ENCODE measurements around the gene GRID1. TPM values are rescaled to one million over a fixed set of nuclear protein-coding genes. Genes with fewer than 3 reads are reported as not detected.

The GRID1 gene
- total RNA-seq, 2 experiments from 2014 or later: not detected

GRCh38 chr10:86285136-86285790, 81.3 kb downstream of the GRID1 start:
- Mint-ChIP-seq H3K4me3 (no peak overlapping the region), H3K4me1 (no peaks in the 10 kb centered on the region), H3K27ac (no peak overlapping the region), H3K9me3 (peaks cover 4% of the 10 kb centered on the region), H3K27me3 (peaks cover 5% of the 10 kb centered on the region), H3K36me3 (no peaks in the 10 kb centered on the region)
- ATAC-seq (ENCODE audit: low read depth): no peak
- no peak for DNase-seq
- POLR2A ChIA-PET: no interaction called here

DNA sequence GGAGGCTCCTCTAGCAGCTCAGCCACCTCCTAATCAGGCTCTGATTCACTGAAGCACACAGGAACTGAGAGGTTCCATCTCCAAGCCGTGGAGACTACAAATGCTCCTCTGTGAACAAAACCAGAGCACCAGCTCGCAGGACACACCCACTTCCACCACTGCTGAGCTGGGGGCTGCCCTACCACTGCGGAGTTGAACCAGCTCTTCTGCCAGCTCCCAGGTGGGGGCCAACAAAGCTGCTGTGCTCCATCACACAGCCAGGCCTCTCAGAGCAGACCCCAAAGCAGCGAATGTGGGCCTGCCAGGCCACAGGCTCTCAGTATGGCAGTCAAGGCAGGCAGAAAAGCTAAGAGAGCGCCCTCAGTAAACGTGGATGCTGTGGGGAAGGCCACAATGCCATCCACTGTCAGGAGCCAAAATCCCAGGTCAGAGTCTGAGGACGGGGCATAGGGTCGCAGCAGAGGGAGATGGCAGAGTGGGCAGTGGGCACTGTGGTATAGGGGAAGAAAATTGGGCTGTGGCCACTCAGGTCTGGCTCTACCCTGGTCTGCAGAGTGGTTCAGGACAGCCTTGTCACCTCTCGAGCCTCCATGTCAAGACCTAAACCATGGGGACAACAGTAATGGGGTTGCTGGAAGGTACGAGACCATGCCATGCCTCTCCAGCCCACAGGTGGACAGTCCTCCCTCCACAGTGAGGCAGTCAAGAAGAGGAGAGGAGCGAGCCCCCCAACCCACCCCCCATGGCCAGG, 82.1 kb downstream of the GRID1 start:
- ATAC-seq (ENCODE audit: low read depth) (no peak), DNase-seq (no peak)
- H3K4me1 Mint-ChIP-seq: no peaks in the 10 kb centered on the region
- no peak overlapping the region for H3K27ac Mint-ChIP-seq
- H3K9me3 Mint-ChIP-seq: peaks cover 5% of the 10 kb centered on the region
- no peak overlapping the region for H3K4me3 Mint-ChIP-seq
- H3K36me3 Mint-ChIP-seq: no peaks in the 10 kb centered on the region
- peaks cover 5% of the 10 kb centered on the region for H3K27me3 Mint-ChIP-seq
- POLR2A ChIA-PET: no interaction called here

- ATAC-seq (ENCODE audit: low read depth) (no peak), DNase-seq (no peak)
- H3K4me1 Mint-ChIP-seq: no peaks in the 10 kb centered on the region
- no peaks in the 10 kb centered on the region for H3K36me3 Mint-ChIP-seq
- H3K9me3 Mint-ChIP-seq: peaks cover 6% of the 10 kb centered on the region
- POLR2A ChIA-PET: no interaction called here
- H3K4me3 Mint-ChIP-seq: no peak overlapping the region
- H3K27me3 Mint-ChIP-seq: peaks cover 10% of the 10 kb centered on the region
- no peak overlapping the region for H3K27ac Mint-ChIP-seq
Observed at GRCh38 chr10:86283466-86284287, 82.9 kb downstream of the GRID1 start.

GRCh38 chr10:86282664-86283465, 83.7 kb downstream of the GRID1 start:
- no peak for DNase-seq
- Mint-ChIP-seq H3K4me1 (no peaks in the 10 kb centered on the region), H3K36me3 (no peaks in the 10 kb centered on the region), H3K4me3 (no peak overlapping the region), H3K9me3 (peaks cover 6% of the 10 kb centered on the region), H3K27ac (no peak overlapping the region), H3K27me3 (peaks cover 10% of the 10 kb centered on the region)
- ATAC-seq (ENCODE audit: low read depth): no peak
- POLR2A ChIA-PET: no interaction called here

DNA sequence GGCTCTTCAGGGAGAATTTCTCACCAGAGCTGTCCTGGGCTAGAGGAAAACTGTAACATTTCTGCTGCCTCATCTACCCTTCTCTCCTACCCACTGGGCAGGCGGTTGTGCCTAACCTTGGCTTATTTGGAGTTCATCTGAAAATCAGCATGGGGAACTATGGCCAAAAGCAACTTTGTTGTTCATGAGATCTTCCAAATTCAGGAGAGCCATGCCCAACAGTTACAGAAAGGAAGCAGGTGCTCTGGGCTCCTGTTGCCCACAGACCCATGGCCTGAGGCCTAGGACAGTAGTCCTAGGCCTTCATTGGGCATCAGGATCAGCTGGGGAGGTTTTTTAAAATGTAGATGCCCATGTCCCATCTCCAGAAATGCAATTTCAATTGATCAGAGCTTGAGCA, 85.2 kb downstream of the GRID1 start:
- POLR2A ChIA-PET: no interaction called here
- no peak for ATAC-seq (ENCODE audit: low read depth)
- Mint-ChIP-seq H3K27me3 (peaks cover 15% of the 10 kb centered on the region), H3K4me3 (no peak overlapping the region), H3K27ac (no peak overlapping the region), H3K36me3 (no peaks in the 10 kb centered on the region), H3K4me1 (no peaks in the 10 kb centered on the region), H3K9me3 (peaks cover 6% of the 10 kb centered on the region)
- DNase-seq: no peak

DNA sequence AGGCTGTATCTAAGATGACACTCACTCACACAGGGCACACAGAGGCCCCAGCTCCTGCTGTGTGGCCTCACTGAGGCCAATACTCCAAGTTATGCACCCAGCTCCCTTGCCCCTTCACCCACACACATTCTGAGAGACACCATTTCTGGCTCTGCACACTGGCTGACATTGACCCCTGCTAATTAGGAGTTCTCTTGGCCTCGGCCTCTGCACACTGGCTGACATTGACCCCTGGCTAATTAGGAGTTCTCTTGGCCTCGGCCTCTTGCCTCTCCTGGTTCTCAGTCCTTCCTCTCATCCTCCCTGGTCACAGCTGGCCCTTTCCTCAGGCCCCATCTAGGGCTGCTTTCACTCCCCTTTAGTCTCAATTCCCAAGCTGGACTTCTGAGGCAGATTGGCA, 97.3 kb downstream of the GRID1 start:
- H3K36me3 Mint-ChIP-seq: no peaks in the 10 kb centered on the region
- POLR2A ChIA-PET: no interaction called here
- ATAC-seq (ENCODE audit: low read depth) (no peak), DNase-seq (no peak)
- no peak overlapping the region for H3K27ac Mint-ChIP-seq
- H3K27me3 Mint-ChIP-seq: peaks cover 3% of the 10 kb centered on the region
- no peaks in the 10 kb centered on the region for H3K4me1 Mint-ChIP-seq
- H3K9me3 Mint-ChIP-seq: no peaks in the 10 kb centered on the region
- no peak overlapping the region for H3K4me3 Mint-ChIP-seq

DNA sequence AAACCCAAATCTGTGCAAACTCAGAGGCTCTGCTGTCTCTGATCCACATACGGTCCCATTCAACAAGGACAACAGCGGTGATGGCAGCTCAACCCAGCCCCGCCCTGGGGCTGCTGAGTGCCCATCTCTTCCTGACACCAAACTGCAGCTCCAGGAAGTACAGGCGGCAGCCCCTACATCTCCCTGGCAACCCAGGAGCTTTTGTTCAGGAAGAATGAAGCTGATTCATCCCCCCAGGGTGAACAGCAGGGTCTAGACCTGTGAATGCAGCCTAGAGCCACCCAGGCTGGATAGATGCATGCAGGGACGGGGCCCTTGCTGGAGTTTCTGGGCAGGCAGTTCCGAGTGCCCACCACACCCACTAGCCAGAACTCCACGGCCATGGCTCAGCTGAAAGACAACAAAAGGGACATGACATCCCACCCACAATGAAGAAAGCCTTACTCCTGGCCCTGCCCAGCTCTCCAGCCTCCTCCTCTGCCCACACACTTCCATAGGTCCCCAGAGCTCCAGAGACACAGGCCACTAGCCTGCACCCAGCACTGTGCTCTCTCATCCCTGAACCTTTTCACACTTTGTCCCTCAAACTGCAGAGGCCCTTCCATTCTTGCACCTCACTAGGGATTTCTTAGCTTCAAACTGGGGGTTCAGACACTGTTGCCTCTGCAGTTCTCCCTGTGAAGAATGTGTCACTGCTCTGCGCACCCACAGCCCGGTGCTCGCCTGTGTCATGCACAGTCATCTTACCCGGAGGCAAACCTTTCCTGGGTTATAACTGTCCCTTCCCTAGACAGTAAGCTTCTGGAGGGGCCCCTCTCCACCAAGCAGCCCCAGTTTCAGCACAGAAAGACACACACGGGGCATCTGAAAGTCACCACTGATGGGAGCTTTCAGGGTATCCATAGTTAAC, 99.1 kb downstream of the GRID1 start:
- ATAC-seq (ENCODE audit: low read depth) (no peak), DNase-seq (no peak)
- no peaks in the 10 kb centered on the region for H3K36me3 Mint-ChIP-seq
- no peaks in the 10 kb centered on the region for H3K9me3 Mint-ChIP-seq
- H3K27ac Mint-ChIP-seq: no peak overlapping the region
- H3K27me3 Mint-ChIP-seq: peaks cover 17% of the 10 kb centered on the region
- H3K4me3 Mint-ChIP-seq: no peak overlapping the region
- POLR2A ChIA-PET: no interaction called here
- peaks cover 2% of the 10 kb centered on the region for H3K4me1 Mint-ChIP-seq

DNA sequence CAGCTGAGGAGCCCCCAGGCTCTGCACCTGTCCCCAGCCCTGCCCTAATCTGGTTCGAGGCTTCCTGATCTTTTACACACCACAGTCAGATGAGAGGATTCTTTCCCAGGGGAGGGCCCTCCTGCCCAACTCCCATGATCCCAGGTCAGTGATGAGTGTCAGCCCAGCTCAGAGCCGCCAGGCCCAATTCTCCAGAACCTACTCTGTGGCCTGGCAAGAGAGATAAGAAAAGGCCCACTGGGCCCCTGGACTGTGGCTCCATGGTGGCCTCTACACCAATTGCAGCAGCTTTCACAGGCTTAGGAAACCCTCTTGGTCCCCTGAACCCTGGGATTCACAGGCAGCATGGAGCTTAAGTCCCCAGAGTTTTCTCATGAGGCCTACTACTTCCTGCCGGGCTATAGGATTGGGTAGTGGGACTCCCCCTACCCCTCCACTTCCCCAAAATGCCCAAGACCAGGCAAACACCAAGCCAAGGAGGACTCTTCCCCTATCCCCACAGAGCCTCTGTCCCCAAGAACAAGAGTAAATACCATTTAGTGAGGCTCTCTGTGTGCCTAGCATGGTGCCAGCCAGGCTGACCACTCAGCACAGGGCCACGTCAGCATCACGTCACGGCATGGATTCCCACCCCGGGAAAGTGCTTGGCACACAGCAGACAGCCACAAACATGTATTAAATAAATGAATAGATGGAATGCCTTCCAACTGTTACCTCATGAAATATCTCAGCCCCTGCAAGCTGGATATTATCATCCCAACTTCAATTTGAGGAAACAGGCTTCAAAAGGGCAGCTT, 100.0 kb downstream of the GRID1 start:
- DNase-seq (no peak), ATAC-seq (ENCODE audit: low read depth) (no peak)
- Mint-ChIP-seq H3K4me3 (no peak overlapping the region), H3K4me1 (peaks cover 2% of the 10 kb centered on the region), H3K27me3 (peaks cover 22% of the 10 kb centered on the region), H3K27ac (no peak overlapping the region), H3K36me3 (no peaks in the 10 kb centered on the region), H3K9me3 (no peaks in the 10 kb centered on the region)
- POLR2A ChIA-PET: no interaction called here

DNA sequence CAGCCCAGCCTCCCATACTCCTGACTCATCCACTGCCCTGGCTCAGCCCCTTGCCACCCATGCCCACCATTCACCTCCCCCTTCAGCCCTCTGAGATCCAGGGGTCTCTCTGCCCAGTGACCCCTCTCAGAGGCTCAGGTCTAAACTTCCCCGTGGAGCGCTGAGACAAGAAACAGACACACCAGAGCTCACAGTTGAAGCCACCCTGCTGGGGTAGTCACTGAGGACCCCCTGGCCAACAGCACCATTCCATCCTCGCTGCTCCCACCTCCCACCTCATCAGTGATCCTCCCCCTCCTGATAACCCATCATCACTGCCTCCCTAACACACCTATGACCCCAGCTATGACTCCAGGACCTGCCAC, 100.7 kb downstream of the GRID1 start:
- no peaks in the 10 kb centered on the region for H3K9me3 Mint-ChIP-seq
- H3K27me3 Mint-ChIP-seq: peaks cover 24% of the 10 kb centered on the region
- no peak overlapping the region for H3K27ac Mint-ChIP-seq
- POLR2A ChIA-PET: no interaction called here
- no peak for DNase-seq
- ATAC-seq (ENCODE audit: low read depth): no peak
- H3K4me3 Mint-ChIP-seq: no peak overlapping the region
- peaks cover 2% of the 10 kb centered on the region for H3K4me1 Mint-ChIP-seq
- no peaks in the 10 kb centered on the region for H3K36me3 Mint-ChIP-seq

DNA sequence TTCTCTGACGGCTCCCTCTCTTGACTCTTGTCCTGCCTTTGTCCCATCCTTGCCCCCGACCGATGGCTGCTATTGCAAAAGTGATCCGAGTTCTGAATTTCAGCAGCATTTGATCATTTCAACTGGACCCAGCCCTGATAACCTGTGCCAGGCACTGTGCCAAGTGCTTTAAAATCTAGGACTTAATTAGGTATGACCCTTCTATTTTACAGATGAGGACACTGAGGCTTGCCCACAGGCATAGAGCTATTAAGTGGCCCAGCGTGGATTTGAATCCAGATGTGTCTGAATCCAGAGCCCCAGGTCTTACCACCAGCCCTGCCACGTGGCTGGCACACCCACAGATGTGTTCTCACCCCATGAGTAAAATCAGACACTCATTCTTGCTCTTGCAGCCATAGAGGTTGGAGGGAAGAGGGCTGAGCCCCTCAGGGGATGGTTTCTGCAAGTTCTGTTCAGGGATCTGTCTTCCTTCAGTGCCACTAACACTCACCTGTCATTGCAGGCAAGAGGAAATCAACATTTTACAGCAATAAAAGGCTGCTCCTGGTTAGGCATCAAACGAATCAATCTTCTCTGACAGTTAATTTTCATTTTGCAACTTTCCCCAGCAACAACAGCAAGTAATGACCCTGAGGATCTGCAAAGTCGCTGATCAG, 101.2 kb downstream of the GRID1 start:
- Mint-ChIP-seq H3K27ac (no peak overlapping the region), H3K36me3 (no peaks in the 10 kb centered on the region), H3K4me1 (peaks cover 2% of the 10 kb centered on the region), H3K4me3 (no peak overlapping the region), H3K9me3 (no peaks in the 10 kb centered on the region), H3K27me3 (peaks cover 24% of the 10 kb centered on the region)
- no peak for ATAC-seq (ENCODE audit: low read depth)
- POLR2A ChIA-PET: no interaction called here
- no peak for DNase-seq

DNA sequence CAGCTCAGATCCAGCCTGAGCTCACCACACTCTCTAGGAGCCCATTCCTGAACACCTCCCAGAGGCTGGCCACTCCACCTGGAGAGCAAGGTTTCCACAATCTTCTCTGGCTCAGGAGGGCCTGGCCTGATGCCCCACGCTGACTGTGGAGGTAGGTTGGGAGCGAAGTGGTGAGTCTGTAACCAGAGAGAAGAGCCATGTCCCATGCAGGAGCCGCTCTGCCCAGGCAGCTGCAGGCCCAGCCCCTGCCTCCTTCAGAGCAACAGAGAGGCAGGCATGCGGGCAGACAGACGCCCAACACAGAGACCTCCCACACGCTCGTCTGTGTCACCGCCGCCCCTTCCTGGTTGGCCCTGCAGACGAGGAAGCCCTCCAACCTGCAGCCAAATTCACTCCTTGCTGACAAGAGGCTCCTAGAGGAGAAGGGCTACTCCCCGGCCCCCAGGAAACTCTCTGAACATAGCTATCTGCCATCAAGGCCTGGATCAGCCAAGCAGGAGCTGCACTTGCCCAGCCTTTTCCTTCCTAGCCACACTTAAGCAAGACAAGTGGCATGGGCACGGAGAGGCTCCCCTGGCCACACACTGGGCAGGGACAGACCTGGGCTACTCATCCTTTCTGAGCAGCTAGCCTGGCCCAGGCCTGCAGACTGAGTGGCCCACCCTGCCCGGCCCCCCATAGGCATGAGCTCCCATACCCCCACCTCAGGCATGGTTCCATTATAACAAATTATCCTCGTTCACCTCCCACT, 101.9 kb downstream of the GRID1 start:
- DNase-seq (no peak), ATAC-seq (ENCODE audit: low read depth) (no peak)
- Mint-ChIP-seq H3K4me3 (no peak overlapping the region), H3K27ac (no peak overlapping the region), H3K4me1 (peaks cover 2% of the 10 kb centered on the region), H3K27me3 (peaks cover 21% of the 10 kb centered on the region), H3K9me3 (no peaks in the 10 kb centered on the region), H3K36me3 (no peaks in the 10 kb centered on the region)
- POLR2A ChIA-PET: no interaction called here

All from activated naive CD8-positive, alpha-beta T cell treated with anti-CD3 and anti-CD28 coated beads, Interleukin-2, amount 10 ng/mL, durations not matched to agents 7 days and 5 days (primary cell).